Type B pancreatic cell (in vitro differentiated cells): ENCODE measurements around the gene SLITRK6. TPM values are rescaled to one million over a fixed set of nuclear protein-coding genes. Genes with fewer than 3 reads are reported as not detected.

Experiments used
- DNase-seq: peaks from one replicate; pipeline ENCODE4 v3.0.0; 2021; ENCODE audit warnings: mixed read lengths; ENCODE audit not compliant: unreplicated experiment; ENCODE audit errors: extremely low spot score
- H3K27ac Mint-ChIP-seq: 2 replicates; pipeline ENCODE4 v1.8.0; 2021; ENCODE audit warnings: mild to moderate bottlenecking, mixed read lengths
- H3K27me3 Mint-ChIP-seq: 2 replicates; pipeline ENCODE4 v1.8.0; 2021; ENCODE audit warnings: mixed read lengths
- H3K36me3 Mint-ChIP-seq: 2 replicates; pipeline ENCODE4 v1.8.0; 2021; ENCODE audit warnings: mixed read lengths
- H3K4me1 Mint-ChIP-seq: one replicate; pipeline ENCODE4 v1.8.0; 2021; ENCODE audit warnings: mixed read lengths; ENCODE audit not compliant: unreplicated experiment
- H3K4me3 Mint-ChIP-seq: 2 replicates; pipeline ENCODE4 v1.8.0; 2021; ENCODE audit warnings: mild to moderate bottlenecking, mixed read lengths
- H3K9me3 Mint-ChIP-seq: 2 replicates; pipeline ENCODE4 v1.8.0; 2021; ENCODE audit warnings: mixed read lengths
- CTCF ChIP-seq: fragments of 200-600 bp; sonication (generic); conservative IDR thresholded peaks from 2 replicates; pipeline ENCODE4 v1.5.0; 2021; ENCODE audit warnings: antibody characterized with exemption, mild to moderate bottlenecking
- total RNA-seq: library from RNA; stranded (reverse); gene quantifications from 2 replicates; pipeline ENCODE4 v1.2.1, GENCODE V29; 2021; ENCODE audit warnings: low replicate concordance

SLITRK6 gene
- total RNA-seq, 1 donor from 2014 or later, result 13.0 TPM

GRCh38 chr13:85825454-85825853 lies 26.2 kb upstream of the SLITRK6 start:
- no peak overlapping the region for H3K4me3 Mint-ChIP-seq
- no peaks in the 10 kb centered on the region for H3K9me3 Mint-ChIP-seq
- no peak overlapping the region for H3K27ac Mint-ChIP-seq
- TF ChIP-seq CTCF, result no peak
- no peak for DNase-seq
- H3K27me3 Mint-ChIP-seq, result no peaks in the 10 kb centered on the region
- H3K4me1 Mint-ChIP-seq, result no peaks in the 10 kb centered on the region
- H3K36me3 Mint-ChIP-seq, result no peaks in the 10 kb centered on the region

GRCh38 chr13:85823832-85824231 lies 24.6 kb upstream of the SLITRK6 start:
- no peak for DNase-seq
- H3K9me3 Mint-ChIP-seq, result no peaks in the 10 kb centered on the region
- TF ChIP-seq CTCF, result no peak
- no peaks in the 10 kb centered on the region for H3K4me1 Mint-ChIP-seq
- H3K27ac Mint-ChIP-seq, result no peak overlapping the region
- H3K27me3 Mint-ChIP-seq, result no peaks in the 10 kb centered on the region
- no peaks in the 10 kb centered on the region for H3K36me3 Mint-ChIP-seq
- no peak overlapping the region for H3K4me3 Mint-ChIP-seq

GRCh38 chr13:85819513-85819912 lies 20.3 kb upstream of the SLITRK6 start:
- Mint-ChIP-seq H3K36me3 (no peaks in the 10 kb centered on the region), H3K27ac (no peak overlapping the region), H3K27me3 (no peaks in the 10 kb centered on the region), H3K4me1 (no peaks in the 10 kb centered on the region), H3K9me3 (no peaks in the 10 kb centered on the region), H3K4me3 (no peak overlapping the region)
- no peak for TF ChIP-seq CTCF
- DNase-seq, result no peak

GRCh38 chr13:85816413-85816812 lies 17.2 kb upstream of the SLITRK6 start:
- H3K4me3 Mint-ChIP-seq, result no peak overlapping the region
- no peak overlapping the region for H3K27ac Mint-ChIP-seq
- no peaks in the 10 kb centered on the region for H3K4me1 Mint-ChIP-seq
- H3K9me3 Mint-ChIP-seq, result no peaks in the 10 kb centered on the region
- no peaks in the 10 kb centered on the region for H3K27me3 Mint-ChIP-seq
- H3K36me3 Mint-ChIP-seq, result no peaks in the 10 kb centered on the region
- TF ChIP-seq CTCF, result peak; percentile 66
- no peak for DNase-seq

GRCh38 chr13:85812282-85812681 lies 13.1 kb upstream of the SLITRK6 start:
- H3K27ac Mint-ChIP-seq, result no peak overlapping the region
- no peaks in the 10 kb centered on the region for H3K4me1 Mint-ChIP-seq
- no peaks in the 10 kb centered on the region for H3K27me3 Mint-ChIP-seq
- no peak overlapping the region for H3K4me3 Mint-ChIP-seq
- DNase-seq, result no peak
- H3K36me3 Mint-ChIP-seq, result no peaks in the 10 kb centered on the region
- no peak for TF ChIP-seq CTCF
- no peaks in the 10 kb centered on the region for H3K9me3 Mint-ChIP-seq

- no peak for TF ChIP-seq CTCF
- H3K4me3 Mint-ChIP-seq, result no peak overlapping the region
- no peak overlapping the region for H3K27ac Mint-ChIP-seq
- no peak for DNase-seq
- no peaks in the 10 kb centered on the region for H3K27me3 Mint-ChIP-seq
- H3K4me1 Mint-ChIP-seq, result no peaks in the 10 kb centered on the region
- H3K36me3 Mint-ChIP-seq, result no peaks in the 10 kb centered on the region
- H3K9me3 Mint-ChIP-seq, result no peaks in the 10 kb centered on the region
These were observed 9.6 kb upstream of the SLITRK6 start for GRCh38 chr13:85808811-85809210.
